ENCODE data around the gene IGF2BP3.

Gene IGF2BP3

GRCh38 chr7:23369100-23369499, 101.2 kb downstream of the IGF2BP3 start:
- DNase-seq (ENCODE audit: low read depth) = no peak
- TF ChIP-seq CTCF (conservative IDR thresholded peaks at IDR 0.05; ENCODE audit: low read depth, low read length) = no peak
- no peak overlapping the region for H3K4me3 ChIP-seq (ENCODE audit: low read depth, low read length)

- no peak for TF ChIP-seq CTCF (conservative IDR thresholded peaks at IDR 0.05; ENCODE audit: low read depth, low read length)
- no peak for DNase-seq (ENCODE audit: low read depth)
- no peak overlapping the region for H3K4me3 ChIP-seq (ENCODE audit: low read depth, low read length)
Observed at GRCh38 chr7:23358152-23358674, 112.1 kb downstream of the IGF2BP3 start.

DNA sequence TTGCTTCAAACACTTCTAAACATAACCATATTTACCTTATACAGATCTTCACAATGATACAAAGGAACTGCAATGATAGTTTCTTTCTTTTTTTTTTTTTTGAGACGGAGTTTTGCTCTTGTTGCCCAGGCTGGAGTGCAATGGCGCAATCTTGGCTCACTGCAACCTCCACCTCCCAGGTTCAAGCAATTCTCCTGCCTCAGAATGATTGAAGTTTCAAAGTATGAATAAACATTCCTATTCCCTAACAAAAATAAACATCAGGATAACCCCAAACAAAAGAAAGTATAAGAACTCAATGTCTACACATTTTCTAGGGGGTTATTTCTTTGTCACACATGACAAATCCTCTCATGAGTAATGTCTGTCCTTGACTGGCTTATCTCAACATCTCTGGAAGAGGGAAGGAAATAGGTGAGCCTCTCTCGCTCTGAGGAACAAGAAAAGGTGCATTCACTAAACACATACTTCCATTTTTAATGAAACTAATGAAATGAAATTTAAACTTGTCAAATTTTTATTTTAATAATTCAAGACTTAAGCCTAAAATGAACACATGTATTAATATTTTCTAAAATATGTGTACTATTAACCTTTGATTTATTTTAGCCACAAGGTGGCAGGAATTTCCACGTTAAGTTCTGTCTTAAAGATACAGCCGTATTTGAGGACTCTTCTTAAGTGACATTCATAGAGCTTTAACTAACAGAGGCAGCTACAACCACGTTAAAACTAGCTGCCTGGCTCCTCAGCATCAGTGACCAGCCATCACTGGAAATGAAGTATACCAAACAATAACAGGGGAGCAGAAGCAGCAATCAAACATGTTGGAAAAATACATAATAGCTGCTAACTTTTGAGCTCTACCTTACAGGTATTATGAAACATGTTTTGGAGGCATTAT, 112.8 kb downstream of the IGF2BP3 start:
- peak; percentile 77 for DNase-seq (ENCODE audit: low read depth)
- H3K4me3 ChIP-seq (ENCODE audit: low read depth, low read length) = no peak overlapping the region
- TF ChIP-seq CTCF (conservative IDR thresholded peaks at IDR 0.05; ENCODE audit: low read depth, low read length) = peak; percentile 44

DNA sequence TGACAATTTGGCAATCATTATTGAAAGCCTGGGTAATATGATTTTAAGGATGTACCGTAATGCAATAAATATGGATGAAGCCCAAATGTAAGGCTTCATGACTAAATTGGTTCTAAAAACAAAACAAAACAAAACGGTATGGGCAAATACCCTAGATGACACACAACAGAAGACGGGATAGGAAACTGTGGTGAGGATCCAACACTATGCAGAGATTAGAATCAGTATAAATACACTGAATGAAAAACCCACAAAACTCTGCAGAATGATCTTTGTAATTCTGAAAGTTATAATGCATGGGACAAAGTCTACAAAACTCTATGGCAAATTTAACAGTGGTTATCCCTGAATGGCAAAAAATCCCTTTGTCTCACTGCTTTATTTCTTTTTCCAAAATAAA, 113.6 kb downstream of the IGF2BP3 start:
- peak; percentile 54 for DNase-seq (ENCODE audit: low read depth)
- TF ChIP-seq CTCF (conservative IDR thresholded peaks at IDR 0.05; ENCODE audit: low read depth, low read length) = no peak
- H3K4me3 ChIP-seq (ENCODE audit: low read depth, low read length) = no peak overlapping the region

DNA sequence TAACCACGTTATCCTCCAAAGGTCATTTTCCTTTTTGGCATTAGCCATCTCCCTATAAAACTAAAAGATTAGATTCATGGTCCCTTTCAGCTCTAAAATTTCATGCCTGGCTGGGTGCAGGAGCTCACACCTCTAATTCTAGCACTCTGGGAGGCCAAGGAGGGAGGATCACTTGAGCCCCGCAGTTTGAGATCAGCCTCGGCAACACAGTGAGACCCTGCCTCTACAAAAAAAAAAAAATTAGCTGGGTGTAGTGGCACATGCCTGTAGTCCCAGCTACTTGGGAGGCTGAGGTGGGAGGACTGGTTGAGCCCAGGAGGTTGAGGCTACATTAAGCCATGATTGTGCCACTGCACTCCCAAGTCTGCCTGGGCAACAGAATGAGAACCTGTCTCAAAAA, 114.1 kb downstream of the IGF2BP3 start:
- no peak for DNase-seq (ENCODE audit: low read depth)
- H3K4me3 ChIP-seq (ENCODE audit: low read depth, low read length) = no peak overlapping the region
- no peak for TF ChIP-seq CTCF (conservative IDR thresholded peaks at IDR 0.05; ENCODE audit: low read depth, low read length)

GRCh38 chr7:23353172-23353571, 117.1 kb downstream of the IGF2BP3 start:
- H3K4me3 ChIP-seq (ENCODE audit: low read depth, low read length) = no peak overlapping the region
- TF ChIP-seq CTCF (conservative IDR thresholded peaks at IDR 0.05; ENCODE audit: low read depth, low read length) = no peak
- DNase-seq (ENCODE audit: low read depth) = no peak

DNA sequence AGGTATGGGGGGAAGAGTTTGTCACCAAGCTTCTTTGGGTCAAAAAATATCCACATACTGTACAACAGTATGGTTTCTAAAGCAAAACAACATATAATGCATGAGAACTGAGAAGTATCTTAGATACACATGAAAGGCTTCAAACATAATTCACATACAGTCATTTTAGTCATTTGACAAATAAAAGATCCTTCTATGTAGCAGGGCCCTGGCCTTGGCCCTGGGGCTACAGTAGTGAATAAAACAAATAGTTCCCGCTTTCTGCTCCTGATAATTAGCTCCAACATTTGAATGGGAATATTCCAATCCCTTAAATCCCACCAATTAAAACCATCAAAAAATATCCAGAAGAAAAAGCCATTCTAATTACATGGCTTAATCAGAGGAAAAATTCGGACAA, 119.8 kb downstream of the IGF2BP3 start:
- DNase-seq (ENCODE audit: low read depth) = no peak
- TF ChIP-seq CTCF (conservative IDR thresholded peaks at IDR 0.05; ENCODE audit: low read depth, low read length) = no peak
- H3K4me3 ChIP-seq (ENCODE audit: low read depth, low read length) = no peak overlapping the region
